GM10847 (cell line): ENCODE measurements around the gene EGFR.

ENCODE experiments used
- POLR2A ChIP-seq: IDR thresholded peaks from 2 replicates; pipeline ENCODE4 v1.6.1; 2011; ENCODE audit not compliant: insufficient read length; ENCODE audit errors: extremely low read depth

Gene EGFR

DNA sequence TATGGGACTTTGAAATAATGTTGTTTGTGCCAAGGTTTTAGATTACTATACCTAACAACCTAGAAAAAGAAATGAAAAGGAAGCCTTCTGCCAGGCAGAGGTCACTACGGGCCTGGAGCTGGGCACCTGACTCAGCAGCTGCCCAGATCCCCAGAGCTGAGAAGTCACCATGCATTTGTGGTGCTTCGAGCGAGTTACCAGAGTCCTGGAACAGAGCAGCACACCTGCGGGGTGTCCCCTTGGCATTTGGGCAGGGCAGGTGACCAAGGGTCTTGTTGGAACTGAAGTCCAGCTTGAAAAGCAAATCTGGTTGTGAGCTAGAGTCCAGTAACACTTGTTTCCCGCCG is 25.5 kb downstream of the EGFR start:
- no peak for TF ChIP-seq POLR2A

DNA sequence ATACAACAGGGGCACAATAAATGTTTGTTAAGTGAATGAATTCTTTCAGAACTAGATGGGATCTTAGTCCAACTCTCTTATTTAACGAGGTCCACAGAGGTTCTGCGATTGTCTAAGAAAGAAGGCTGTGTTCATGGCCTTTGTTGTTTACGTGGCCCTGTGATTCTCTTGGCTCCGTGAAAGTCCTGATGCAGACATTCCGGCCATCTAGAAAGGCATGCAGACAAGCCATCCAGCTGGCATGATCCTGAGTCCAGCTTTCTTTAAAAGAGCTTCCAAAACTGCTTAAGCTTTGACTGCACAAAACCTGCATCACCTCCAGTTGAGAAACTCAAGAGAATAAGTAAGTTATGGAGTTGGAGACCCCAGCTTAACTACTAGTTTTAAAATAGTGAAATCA is 26.0 kb downstream of the EGFR start:
- TF ChIP-seq POLR2A: no peak

DNA sequence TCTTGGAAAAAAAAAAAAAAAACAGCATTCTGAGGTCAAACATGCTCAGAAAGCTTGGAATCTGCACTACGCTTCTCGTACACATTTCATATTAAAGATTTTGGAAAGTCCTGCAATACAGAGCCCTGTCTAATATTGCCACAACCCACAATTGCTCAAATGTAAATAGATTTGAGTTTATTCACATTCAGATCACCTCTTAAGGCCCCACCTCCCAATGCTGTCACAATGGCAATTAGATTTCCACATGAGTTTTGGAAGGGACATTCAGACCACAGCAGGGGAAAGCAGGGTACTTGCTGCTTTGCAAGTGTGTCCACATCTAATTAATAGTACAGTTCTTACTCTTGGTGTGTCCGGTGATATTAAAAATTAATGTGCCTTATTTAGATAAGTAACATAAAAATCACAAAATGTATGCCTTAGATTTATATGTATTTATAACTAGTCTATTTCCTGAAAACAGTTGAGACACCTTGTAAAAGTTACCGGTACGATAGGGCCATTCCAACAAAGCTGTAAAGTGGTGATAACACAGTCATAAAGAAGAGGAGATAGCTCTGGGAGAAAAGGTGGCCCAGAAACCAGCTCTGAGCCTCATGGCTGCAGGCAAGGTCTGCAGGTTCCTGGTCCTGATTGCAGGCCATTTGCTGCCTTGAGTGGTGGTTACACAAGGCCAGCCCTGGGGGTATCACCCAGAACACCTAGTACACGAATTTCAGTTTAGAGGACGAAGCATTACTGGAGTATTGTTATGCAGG is 27.9 kb downstream of the EGFR start:
- TF ChIP-seq POLR2A: no peak

DNA sequence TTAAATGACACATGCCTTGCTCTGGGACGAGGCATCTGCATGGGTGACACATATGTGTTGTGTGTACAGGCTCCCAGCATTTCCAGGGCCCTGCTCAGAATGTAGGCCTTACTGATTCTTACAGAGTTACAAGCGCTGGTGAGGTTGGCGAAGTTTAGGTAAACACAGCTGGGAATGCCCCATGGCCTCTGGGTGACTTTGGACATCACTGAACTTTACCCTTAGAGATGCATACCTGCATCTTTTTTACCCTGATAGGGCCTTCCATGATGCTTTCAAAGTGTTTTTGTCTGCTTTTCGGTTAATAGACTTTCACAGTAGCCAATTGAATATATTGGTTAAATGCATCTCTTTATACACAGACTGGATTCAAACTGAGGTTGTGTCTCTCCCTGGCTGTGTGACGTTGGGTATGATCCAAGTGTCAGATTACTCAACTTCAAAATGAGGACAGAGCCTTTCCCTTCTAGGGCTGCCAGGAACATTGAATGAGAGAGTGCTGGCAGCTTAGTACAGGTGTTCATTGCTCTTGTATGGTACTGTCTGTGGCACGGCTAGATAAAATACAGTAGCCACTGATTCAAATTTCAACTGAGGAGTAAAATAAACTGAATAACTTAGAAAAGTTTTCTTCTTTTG is 29.5 kb downstream of the EGFR start:
- TF ChIP-seq POLR2A: no peak

DNA sequence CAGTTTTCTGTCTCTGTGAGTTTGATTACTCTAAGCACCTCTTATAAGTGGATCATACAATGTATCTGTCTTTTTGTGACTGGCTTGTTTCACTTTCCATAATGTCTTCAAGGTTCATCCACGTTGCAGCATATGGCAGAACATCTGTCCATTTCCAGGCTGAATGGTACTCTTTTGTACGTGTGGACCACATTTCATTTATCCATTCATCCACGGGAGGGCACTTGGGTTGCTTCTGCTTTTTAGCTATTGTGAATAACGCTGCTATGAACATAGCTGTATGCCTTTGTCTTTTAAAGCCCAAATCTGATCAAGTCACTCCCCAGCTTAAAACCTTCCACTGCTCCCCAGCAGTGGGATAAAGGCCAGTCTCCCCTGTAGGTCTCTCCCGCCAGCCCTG is 31.5 kb downstream of the EGFR start:
- TF ChIP-seq POLR2A: no peak

DNA sequence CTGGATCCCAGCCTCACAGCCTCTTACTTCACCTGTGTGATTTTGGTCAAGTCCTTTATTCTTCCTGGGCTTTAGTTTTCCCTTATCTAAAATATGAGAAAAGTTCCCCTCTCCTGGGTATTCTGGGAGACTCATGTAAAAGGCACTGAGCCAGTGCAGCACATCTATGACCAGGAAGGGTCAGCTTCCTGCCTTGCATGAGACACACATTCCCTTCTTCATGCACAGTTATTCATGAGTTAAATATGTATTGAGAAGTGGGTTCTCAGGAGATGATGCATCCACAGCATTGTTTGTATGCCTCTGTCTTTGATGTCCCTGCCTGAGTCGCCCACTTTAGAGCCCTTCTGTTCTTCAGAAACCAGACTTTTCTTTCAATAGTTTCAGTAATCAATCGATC is 33.3 kb downstream of the EGFR start:
- TF ChIP-seq POLR2A: no peak

DNA sequence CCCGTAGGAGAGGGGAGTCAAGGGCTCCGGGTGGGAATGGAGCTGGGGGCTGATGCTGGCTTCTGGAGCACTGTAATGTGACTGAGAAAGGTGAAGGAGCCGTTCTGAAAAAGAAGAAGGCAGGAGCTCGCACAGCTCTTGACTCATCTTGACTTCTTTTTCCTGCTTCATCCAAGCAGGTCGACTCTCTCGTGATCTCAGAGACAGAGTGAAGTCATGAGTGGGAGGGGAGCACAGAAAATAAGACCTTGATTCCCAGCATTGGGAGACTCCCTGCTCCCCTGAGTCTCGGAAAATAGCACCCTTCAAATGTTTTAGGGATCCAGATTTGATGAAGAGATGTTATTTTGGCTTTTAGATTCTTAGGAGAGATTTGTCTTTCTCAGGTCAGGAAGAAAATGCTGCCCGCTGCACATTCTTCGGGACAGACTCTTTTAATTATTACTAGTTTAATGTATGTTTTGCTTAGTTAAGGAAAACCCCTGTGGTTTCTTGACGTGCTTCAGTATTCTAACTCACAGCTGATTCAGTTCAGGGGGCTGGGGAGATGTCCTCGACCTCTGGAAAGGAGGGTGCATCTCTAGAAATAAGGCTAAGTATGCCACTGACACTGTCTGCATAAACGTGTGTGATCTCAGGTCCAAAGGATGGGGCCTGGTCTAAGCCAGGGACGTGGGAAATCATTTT is 34.1 kb downstream of the EGFR start:
- TF ChIP-seq POLR2A: no peak

DNA sequence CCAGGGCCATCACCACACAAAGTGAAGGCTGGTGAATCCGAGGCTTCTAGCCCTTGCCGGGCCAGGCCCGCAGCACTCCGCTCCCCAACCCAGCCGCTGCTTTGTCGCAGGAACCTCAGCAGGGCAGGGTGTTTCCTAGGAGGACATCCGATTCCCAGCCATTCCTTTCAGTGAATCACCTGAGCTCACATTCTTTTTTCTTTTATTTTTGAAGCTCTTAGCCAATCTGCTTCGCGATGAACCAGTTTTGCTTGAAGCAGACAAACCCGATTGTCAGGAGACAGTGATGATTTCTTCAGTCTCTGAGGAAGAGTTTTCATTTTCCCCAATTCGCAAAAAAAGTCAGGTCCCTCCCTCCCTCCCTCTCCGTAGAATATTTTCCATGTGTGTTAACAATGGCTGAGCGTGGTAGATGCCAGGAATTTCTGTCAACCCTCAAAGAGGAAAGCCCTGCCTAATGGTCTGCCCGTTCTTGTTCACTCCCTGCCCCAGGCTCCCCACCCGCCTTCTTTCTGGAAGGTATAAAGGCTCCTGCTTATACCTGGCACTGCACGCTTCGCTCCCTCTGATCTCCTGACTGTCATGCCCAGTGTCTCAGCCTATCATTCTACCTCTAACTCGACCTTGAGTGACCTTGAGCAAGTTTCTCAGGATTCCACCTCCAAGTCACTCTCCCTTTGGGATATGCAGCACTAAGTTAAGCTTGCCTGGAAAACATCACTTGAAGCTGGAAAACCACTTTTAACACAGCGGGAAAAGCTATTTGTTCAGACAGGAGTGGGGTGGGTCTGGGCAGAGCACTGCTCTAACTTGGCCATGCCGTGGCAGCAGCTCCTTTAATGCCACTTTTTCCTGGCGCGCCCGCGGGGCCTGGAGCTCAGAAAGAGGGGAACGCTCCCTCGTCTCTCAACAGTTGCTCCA is 35.1 kb downstream of the EGFR start:
- no peak for TF ChIP-seq POLR2A

DNA sequence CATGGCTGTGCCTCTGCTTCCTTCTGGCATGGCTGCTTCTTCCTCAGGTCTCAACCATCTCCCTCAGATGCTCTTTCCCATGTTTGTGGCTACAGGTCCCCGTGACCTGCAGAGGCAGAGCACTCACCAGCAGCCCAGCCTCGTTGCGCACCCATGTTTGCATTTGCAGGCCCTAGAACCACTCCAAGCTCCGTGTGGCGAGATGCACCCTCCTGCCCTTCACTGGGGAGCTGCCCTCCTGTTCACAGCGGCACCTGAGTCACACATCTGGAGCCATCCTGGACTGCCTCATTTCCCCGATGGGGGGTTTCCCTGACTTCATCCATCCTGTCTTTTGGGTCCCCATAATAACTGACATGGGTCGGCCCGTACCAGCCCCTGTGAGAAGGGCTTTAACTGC is 35.9 kb downstream of the EGFR start:
- no peak for TF ChIP-seq POLR2A

DNA sequence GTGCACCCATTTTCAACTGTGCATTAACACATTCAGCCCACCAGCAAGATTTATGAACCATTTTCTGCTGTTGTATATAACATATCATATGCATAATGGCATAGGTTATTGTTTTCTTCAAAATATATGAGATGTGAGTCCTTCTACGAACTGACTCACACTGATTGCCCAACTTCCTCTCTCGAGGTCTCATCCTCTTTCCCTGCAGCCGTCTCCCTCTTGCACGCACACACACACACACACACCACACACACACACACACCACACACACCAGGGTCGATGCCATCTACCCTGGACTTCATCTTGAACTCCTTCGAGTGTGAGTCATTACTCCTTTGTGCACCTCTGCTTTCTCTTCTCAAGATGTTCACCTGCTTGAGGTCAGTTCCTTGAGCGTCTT is 36.7 kb downstream of the EGFR start:
- no peak for TF ChIP-seq POLR2A

DNA sequence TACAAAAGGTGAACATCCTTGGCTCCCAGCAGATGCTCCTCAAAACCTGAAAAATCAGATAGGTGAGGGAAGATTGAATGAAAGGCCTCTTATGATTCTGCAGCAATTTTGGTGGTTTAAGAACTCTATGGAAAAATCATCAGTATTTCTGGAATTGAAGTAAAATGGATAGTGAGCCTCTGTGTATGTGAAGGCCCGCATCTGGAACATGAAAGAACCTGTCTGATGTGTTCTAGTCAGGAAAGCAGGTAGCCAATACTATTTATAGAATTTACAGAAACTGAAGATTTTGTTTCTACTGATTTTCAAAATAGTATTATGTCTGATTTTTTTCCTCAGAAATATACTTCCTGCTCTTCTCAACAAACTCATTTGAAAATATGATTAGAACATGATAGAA is 37.3 kb downstream of the EGFR start:
- no peak for TF ChIP-seq POLR2A

DNA sequence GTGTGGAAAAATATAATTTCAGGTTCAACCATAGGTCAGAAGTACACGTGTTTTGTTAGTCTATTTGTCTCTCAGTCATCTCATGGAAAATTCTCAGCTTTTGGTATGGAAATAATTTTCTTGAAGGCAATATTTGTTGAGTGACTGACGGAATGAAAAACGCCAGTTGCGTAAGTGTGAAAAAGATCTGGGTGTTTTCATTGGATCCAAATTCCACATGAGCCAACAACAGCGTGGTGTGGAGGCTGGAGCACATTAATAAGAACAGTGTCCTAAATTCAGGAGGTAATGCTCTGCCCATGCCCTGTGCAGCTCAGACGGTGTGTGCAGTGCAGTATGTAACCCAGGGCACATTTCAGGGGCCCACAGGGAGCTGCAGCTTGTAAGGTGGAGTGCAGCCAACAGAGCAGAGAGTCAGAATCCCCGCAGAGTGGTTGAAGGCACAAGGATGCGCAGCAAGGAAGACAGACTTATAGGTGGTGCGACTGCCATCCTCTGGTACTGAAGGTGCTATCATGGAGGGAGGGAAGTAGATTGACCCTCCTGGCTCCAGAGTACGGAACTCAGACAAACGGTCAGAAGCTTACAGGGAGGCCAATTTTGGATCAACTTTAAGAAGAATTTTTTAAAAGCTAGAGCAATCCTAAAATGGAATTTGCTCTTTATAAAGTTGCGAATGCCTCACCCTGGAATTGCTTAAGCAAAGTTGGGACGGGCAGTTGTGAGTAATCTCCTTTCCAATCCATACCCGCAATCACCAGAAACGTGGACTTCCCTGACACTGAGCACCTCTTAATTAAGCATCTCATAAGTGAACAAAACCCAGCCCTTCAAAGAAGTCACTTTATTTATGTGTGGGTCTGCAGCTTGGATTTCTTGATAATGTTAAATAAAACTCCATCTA is 38.0 kb downstream of the EGFR start:
- no peak for TF ChIP-seq POLR2A

DNA sequence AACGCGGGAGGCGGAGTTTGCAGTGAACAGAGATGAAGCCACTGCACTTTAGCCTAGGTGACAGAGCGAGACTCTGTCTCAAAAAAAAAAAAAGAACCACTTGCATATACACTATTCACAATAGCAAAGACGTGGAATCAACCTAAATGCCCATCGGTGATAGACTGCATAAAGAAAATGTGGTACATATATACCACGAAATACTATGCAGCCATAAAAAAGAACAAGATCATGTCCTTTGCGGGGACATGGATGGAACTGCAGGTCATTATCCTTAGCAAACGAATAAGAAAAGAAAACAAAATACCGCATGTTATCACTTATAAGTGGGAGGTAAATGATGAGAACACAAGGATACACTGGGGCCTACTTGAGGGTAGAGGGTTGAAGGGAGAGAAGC is 39.5 kb downstream of the EGFR start:
- TF ChIP-seq POLR2A: no peak

DNA sequence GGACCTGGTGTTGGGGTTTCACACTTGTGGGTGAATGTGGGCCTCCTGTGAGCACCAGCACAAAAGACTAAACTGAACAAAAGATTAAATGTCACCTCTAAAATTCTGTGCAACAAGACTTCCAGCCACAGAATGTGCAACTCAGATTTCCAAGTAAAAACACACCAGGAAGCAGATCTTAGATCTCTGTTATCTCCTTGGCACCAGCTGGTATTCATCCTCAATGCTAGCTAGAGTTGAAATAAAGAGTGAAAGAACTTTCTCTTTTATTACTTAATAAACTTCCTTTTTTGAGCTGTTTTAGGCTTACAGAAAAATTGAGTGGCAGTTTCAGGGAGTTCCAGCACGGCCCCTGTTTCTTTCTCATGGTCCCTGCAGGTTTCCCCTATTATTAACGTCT is 40.2 kb downstream of the EGFR start:
- TF ChIP-seq POLR2A: no peak
